ENCODE measurements around the gene RPH3AL.

DNA sequence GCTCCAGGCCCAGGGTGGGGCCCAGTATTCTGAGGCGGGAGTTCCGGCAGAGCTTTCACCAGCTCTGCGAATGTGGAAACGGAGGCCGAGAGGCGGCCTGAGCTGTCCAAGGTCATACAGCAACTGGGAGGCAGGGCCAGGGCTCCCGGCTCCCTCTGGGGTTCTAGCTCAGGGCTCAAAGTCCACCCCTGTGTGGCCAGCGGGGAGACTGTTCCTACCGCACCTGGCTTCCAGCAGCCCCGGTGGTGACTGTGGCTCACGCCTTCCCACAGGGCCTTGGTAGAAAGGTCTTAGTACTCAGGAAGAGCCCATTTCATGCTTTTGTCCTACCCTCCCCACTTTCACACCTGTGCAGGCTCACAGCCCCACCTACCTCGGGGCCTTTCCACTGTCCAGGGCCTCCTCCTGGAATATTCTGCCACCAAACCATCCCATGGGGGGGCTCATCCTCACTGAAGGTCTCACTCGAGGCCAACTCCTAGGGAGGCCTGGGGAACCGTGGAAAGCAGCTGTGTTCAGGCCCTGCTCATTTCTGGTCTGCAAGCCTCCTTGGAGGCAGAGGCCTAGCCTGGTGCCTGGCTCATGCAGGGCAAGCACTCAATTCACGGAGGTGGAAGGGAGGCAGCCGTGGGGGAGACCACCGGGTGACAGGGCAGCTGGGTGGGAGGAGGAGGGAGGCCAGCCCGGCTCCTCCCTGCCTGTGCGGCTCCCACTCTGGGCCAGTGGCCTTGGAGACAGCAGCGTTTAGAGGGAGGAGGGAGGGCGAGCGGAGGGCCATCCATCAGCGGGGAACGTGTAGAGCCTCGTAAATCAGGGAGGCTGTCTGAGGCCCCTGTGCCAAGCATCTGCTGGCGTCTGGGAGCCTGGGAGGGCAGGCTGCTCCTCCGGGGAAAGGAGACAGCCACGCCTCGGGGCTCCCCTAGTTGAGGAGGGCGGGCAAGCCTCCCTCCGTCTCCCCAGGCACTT, 158.5 kb downstream of the RPH3AL start:
- TF ChIP-seq, protein P1, sequence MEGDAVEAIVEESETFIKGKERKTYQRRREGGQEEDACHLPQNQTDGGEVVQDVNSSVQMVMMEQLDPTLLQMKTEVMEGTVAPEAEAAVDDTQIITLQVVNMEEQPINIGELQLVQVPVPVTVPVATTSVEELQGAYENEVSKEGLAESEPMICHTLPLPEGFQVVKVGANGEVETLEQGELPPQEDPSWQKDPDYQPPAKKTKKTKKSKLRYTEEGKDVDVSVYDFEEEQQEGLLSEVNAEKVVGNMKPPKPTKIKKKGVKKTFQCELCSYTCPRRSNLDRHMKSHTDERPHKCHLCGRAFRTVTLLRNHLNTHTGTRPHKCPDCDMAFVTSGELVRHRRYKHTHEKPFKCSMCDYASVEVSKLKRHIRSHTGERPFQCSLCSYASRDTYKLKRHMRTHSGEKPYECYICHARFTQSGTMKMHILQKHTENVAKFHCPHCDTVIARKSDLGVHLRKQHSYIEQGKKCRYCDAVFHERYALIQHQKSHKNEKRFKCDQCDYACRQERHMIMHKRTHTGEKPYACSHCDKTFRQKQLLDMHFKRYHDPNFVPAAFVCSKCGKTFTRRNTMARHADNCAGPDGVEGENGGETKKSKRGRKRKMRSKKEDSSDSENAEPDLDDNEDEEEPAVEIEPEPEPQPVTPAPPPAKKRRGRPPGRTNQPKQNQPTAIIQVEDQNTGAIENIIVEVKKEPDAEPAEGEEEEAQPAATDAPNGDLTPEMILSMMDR (IDR thresholded peaks at IDR 0.05 in 2 of 3, conservative IDR thresholded peaks at IDR 0.05 in 1 of 3; ENCODE audit: control insufficient read depth in 2 of 3, extremely low read depth in 1 of 3, insufficient read depth in 1 of 3, low read depth in 3 of 3, low read length in 3 of 3), result no peak
- TF ChIP-seq, protein P2, sequence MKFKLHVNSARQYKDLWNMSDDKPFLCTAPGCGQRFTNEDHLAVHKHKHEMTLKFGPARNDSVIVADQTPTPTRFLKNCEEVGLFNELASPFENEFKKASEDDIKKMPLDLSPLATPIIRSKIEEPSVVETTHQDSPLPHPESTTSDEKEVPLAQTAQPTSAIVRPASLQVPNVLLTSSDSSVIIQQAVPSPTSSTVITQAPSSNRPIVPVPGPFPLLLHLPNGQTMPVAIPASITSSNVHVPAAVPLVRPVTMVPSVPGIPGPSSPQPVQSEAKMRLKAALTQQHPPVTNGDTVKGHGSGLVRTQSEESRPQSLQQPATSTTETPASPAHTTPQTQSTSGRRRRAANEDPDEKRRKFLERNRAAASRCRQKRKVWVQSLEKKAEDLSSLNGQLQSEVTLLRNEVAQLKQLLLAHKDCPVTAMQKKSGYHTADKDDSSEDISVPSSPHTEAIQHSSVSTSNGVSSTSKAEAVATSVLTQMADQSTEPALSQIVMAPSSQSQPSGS (IDR thresholded peaks at IDR 0.05; ENCODE audit: low read length), result no peak
- no peak for TF ChIP-seq POLR2AphosphoS2 (IDR thresholded peaks at IDR 0.05; ENCODE audit: low read depth, low read length)
- TF ChIP-seq, protein P3, sequence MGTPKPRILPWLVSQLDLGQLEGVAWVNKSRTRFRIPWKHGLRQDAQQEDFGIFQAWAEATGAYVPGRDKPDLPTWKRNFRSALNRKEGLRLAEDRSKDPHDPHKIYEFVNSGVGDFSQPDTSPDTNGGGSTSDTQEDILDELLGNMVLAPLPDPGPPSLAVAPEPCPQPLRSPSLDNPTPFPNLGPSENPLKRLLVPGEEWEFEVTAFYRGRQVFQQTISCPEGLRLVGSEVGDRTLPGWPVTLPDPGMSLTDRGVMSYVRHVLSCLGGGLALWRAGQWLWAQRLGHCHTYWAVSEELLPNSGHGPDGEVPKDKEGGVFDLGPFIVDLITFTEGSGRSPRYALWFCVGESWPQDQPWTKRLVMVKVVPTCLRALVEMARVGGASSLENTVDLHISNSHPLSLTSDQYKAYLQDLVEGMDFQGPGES (IDR thresholded peaks at IDR 0.05), result no peak
- TF ChIP-seq ZNF274 (IDR thresholded peaks at IDR 0.05; ENCODE audit: insufficient read depth, insufficient read length), result no peak
- no peak for TF ChIP-seq SMAD5 (IDR thresholded peaks at IDR 0.05; ENCODE audit: low read depth)
- no peak for TF ChIP-seq SUZ12 (IDR thresholded peaks at IDR 0.05; ENCODE audit: unreplicated experiment)
- TF ChIP-seq, protein P4, sequence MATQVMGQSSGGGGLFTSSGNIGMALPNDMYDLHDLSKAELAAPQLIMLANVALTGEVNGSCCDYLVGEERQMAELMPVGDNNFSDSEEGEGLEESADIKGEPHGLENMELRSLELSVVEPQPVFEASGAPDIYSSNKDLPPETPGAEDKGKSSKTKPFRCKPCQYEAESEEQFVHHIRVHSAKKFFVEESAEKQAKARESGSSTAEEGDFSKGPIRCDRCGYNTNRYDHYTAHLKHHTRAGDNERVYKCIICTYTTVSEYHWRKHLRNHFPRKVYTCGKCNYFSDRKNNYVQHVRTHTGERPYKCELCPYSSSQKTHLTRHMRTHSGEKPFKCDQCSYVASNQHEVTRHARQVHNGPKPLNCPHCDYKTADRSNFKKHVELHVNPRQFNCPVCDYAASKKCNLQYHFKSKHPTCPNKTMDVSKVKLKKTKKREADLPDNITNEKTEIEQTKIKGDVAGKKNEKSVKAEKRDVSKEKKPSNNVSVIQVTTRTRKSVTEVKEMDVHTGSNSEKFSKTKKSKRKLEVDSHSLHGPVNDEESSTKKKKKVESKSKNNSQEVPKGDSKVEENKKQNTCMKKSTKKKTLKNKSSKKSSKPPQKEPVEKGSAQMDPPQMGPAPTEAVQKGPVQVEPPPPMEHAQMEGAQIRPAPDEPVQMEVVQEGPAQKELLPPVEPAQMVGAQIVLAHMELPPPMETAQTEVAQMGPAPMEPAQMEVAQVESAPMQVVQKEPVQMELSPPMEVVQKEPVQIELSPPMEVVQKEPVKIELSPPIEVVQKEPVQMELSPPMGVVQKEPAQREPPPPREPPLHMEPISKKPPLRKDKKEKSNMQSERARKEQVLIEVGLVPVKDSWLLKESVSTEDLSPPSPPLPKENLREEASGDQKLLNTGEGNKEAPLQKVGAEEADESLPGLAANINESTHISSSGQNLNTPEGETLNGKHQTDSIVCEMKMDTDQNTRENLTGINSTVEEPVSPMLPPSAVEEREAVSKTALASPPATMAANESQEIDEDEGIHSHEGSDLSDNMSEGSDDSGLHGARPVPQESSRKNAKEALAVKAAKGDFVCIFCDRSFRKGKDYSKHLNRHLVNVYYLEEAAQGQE (IDR thresholded peaks at IDR 0.05; ENCODE audit: low read depth, low read length), result no peak
- no peak for TF ChIP-seq NR2C1 (IDR thresholded peaks at IDR 0.05)
- TF ChIP-seq CREB1 (IDR thresholded peaks at IDR 0.05; ENCODE audit: low read depth), result no peak
- TF ChIP-seq CHD2 (IDR thresholded peaks at IDR 0.05; ENCODE audit: borderline replicate concordance, low read depth, low read length), result no peak
- no peak for TF ChIP-seq MXI1 (IDR thresholded peaks at IDR 0.05; ENCODE audit: low read depth, low read length)
- no peak for TF ChIP-seq EZH2 (IDR thresholded peaks at IDR 0.05; ENCODE audit: borderline replicate concordance, control insufficient read depth, low read depth, low read length)
- TF ChIP-seq, protein P5, sequence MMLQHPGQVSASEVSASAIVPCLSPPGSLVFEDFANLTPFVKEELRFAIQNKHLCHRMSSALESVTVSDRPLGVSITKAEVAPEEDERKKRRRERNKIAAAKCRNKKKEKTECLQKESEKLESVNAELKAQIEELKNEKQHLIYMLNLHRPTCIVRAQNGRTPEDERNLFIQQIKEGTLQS (IDR thresholded peaks at IDR 0.05; ENCODE audit: borderline replicate concordance, extremely low read depth, low read depth, low read length), result no peak
